ENCODE measurements around the gene BSDC1.
A peak's percentile ranks its signal among the peaks of the same experiment; 100 is the strongest.
"Not testable (repeated sequence)": the region's sequence is repeated elsewhere in the genome, so short reads cannot be mapped to it uniquely, and the experiment has no call there.

BSDC1 gene

GRCh38 chr1:32361308-32361673 lies 33.0 kb downstream of the BSDC1 start:
- DNase-seq (ENCODE audit: low read depth in 2 of 3, low spot score in 1 of 3): no peak

GRCh38 chr1:32358435-32358834 lies 35.8 kb downstream of the BSDC1 start:
- DNase-seq (ENCODE audit: low read depth in 2 of 3, low spot score in 1 of 3): no peak

GRCh38 chr1:32357614-32358013 lies 36.6 kb downstream of the BSDC1 start:
- DNase-seq (ENCODE audit: low read depth in 2 of 3, low spot score in 1 of 3): no peak

- DNase-seq (ENCODE audit: low read depth in 2 of 3, low spot score in 1 of 3): no peak
Measured at GRCh38 chr1:32356478-32356877, 37.8 kb downstream of the BSDC1 start.

- DNase-seq (ENCODE audit: low read depth in 2 of 3, low spot score in 1 of 3): not testable (repeated sequence)
Measured at GRCh38 chr1:32355778-32356177, 38.5 kb downstream of the BSDC1 start.

GRCh38 chr1:32353886-32354570 lies 40.2 kb downstream of the BSDC1 start:
- DNase-seq (ENCODE audit: low read depth in 2 of 3, low spot score in 1 of 3): no peak

- no peak for DNase-seq (ENCODE audit: low read depth in 2 of 3, low spot score in 1 of 3)
Measured at GRCh38 chr1:32353431-32353830, 40.8 kb downstream of the BSDC1 start.

GRCh38 chr1:32352831-32353383 lies 41.3 kb downstream of the BSDC1 start:
- no peak for DNase-seq (ENCODE audit: low read depth in 2 of 3, low spot score in 1 of 3)

GRCh38 chr1:32352239-32352745 lies 41.9 kb downstream of the BSDC1 start:
- DNase-seq (ENCODE audit: low read depth in 2 of 3, low spot score in 1 of 3): no peak

GRCh38 chr1:32351399-32352238 lies 42.6 kb downstream of the BSDC1 start:
- DNase-seq (ENCODE audit: low read depth in 2 of 3, low spot score in 1 of 3): peak; percentile 82 to 89 (median 85)

GRCh38 chr1:32350785-32351398 lies 43.3 kb downstream of the BSDC1 start:
- DNase-seq (ENCODE audit: low read depth in 2 of 3, low spot score in 1 of 3): peak; percentile 70 to 79 (median 75)

GRCh38 chr1:32349211-32349708 lies 45.0 kb downstream of the BSDC1 start:
- no peak for DNase-seq (ENCODE audit: low read depth in 2 of 3, low spot score in 1 of 3)

GRCh38 chr1:32346532-32347157 lies 47.6 kb downstream of the BSDC1 start:
- no peak for DNase-seq (ENCODE audit: low read depth in 2 of 3, low spot score in 1 of 3)

GRCh38 chr1:32345289-32345827 lies 48.9 kb downstream of the BSDC1 start:
- no peak for DNase-seq (ENCODE audit: low read depth in 2 of 3, low spot score in 1 of 3)

- DNase-seq (ENCODE audit: low read depth in 2 of 3, low spot score in 1 of 3): no peak
Measured at GRCh38 chr1:32342704-32343103, 51.5 kb downstream of the BSDC1 start.

- no peak for DNase-seq (ENCODE audit: low read depth in 2 of 3, low spot score in 1 of 3)
Measured at GRCh38 chr1:32341971-32342370, 52.3 kb downstream of the BSDC1 start.

- DNase-seq (ENCODE audit: low read depth in 2 of 3, low spot score in 1 of 3): no peak
Measured at GRCh38 chr1:32341186-32341757, 53.0 kb downstream of the BSDC1 start.

GRCh38 chr1:32339363-32339978 lies 54.8 kb downstream of the BSDC1 start:
- DNase-seq (ENCODE audit: low read depth in 2 of 3, low spot score in 1 of 3): peak in 1 of 3 donors; percentile 34

- no peak for DNase-seq (ENCODE audit: low read depth in 2 of 3, low spot score in 1 of 3)
Measured at GRCh38 chr1:32338637-32339145, 55.5 kb downstream of the BSDC1 start.
